Activated gamma-delta T cell treated with Interleukin-2 at 50 U/mL for 16 hours (primary cell): ENCODE data around the gene TMEM50A.
"Not testable (repeated sequence)": the region's sequence is repeated elsewhere in the genome, so short reads cannot be mapped to it uniquely, and the experiment has no call there.

Experiments
- DNase-seq: peaks from one replicate; pipeline ENCODE4 v3.0.0-alpha.2; 2020

TMEM50A gene

GRCh38 chr1:25389721-25390120, 51.6 kb downstream of the TMEM50A start:
- not testable (repeated sequence) for DNase-seq

GRCh38 chr1:25392841-25393240, 54.7 kb downstream of the TMEM50A start:
- DNase-seq: no peak

GRCh38 chr1:25397549-25397948, 59.4 kb downstream of the TMEM50A start:
- DNase-seq: not testable (repeated sequence)

GRCh38 chr1:25398079-25398478, 59.9 kb downstream of the TMEM50A start:
- DNase-seq: not testable (repeated sequence)

GRCh38 chr1:25402947-25403803, 65.0 kb downstream of the TMEM50A start:
- not testable (repeated sequence) for DNase-seq

GRCh38 chr1:25405731-25406305, 67.7 kb downstream of the TMEM50A start:
- not testable (repeated sequence) for DNase-seq

GRCh38 chr1:25409641-25410427, 71.7 kb downstream of the TMEM50A start:
- DNase-seq: not testable (repeated sequence)
